Epithelial cell of umbilical artery (primary cell): ENCODE data around the gene ITGA6. TPM values are rescaled to one million over a fixed set of nuclear protein-coding genes. Genes with fewer than 3 reads are reported as not detected.

Experiments used
- total RNA-seq: library from RNA; depleted of rRNA; stranded (reverse); fragments of >200 nt; gene quantifications from 2 replicates; pipeline ENCODE4 v1.2.3, GENCODE V29; 2014

ITGA6 gene
- 200 and 260 TPM in 2 replicates for total RNA-seq

DNA sequence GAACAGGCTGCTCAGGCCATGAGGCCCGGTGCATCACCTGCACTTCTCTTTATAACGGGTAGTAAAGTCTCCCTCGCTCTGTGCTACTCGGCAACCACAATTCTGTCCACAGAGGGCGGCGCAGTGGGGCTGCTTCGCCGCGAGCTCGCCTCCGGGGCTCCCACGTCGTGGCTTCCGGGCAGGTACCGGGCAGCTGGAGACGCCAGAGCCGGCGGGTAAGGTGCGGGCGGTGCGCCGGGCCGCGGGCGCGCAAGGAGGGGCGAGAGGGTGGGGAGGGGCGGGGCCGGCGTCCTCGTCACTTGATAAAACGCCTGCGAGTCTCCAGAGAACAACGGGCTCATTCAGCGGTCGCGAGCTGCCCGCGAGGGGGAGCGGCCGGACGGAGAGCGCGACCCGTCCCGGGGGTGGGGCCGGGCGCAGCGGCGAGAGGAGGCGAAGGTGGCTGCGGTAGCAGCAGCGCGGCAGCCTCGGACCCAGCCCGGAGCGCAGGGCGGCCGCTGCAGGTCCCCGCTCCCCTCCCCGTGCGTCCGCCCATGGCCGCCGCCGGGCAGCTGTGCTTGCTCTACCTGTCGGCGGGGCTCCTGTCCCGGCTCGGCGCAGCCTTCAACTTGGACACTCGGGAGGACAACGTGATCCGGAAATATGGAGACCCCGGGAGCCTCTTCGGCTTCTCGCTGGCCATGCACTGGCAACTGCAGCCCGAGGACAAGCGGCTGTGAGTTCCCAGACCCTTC, at the start of gene ITGA6:
Gene ITGA6 (plus strand): TSS at position 331 of the 734 bp plus-strand sequence.

Other genes starting within 250 kb of the ITGA6 start
- gene PDK1, start 128.5 kb downstream of the ITGA6 start, total RNA-seq = 5.8 and 9.1 TPM in 2 replicates